GM21529 (cell line): ENCODE results near the gene MRPL33.

Experiments used
- ATAC-seq: cut with Tn5 transposase; IDR thresholded peaks from one replicate; pipeline ENCODE4 v1.9.1; 2021; ENCODE audit not compliant: unreplicated experiment

Gene MRPL33

DNA sequence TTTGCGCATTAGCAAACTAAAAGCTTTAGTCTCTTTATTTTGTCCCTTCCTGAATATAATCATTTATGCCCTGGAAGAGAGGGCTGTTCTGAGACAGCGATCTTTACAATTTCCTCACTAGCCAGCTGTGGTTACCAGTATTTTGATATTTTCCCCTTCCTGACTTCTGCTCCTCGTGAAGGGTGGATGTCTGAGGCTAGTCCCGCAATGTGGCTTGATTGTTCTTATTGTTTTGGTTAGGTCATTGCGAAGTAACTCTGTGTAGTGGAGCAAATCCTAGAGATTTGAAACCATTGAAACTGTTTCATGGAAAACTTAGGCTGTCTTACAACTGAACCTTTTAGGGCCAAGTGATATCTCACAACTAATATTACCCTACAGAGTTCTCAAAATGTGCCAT lies 2.4 kb downstream of the MRPL33 start:
- no peak for ATAC-seq

DNA sequence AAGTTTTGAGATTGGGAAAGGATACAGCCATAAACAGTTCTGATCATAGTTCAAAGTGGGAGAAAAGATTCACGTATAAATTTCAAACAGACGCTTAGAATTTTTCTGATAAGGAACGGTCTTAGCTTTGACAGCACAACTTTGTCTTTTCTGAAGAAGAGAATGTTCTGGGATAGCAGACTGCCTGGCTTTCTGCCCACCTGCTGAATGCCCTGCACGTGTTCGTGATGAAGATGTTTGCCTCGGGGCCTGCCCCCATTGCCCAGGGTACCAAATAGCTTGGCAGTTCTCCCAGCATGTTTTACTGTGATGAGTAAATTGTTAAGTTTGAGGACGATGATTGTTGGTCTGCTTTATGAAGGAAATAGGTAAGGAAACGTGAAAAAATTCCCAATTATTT lies 4.6 kb downstream of the MRPL33 start:
- ATAC-seq = no peak

DNA sequence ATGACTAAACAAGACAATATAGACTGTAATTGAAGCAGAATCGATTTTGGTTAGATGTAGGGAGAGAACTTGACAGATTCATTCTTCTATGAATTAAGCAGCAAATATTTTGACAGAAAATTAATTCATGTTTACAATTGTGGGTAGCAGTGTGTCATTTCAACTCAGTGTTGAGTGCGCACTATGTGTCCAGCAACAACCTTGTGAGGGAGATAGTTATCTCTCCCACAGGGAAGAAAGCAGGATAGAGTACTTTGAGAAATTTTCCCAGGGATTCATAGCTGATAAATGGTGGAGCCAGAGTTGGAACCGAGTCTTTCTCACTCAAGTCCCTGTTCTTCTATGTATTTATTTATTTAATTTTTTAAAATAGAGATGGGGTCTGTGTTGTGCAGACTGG lies 5.2 kb downstream of the MRPL33 start:
- ATAC-seq = no peak

- ATAC-seq = no peak
Observed at GRCh38 chr2:27779417-27780055, 8.0 kb downstream of the MRPL33 start.

- ATAC-seq = no peak
Observed at GRCh38 chr2:27781496-27781895, 10.0 kb downstream of the MRPL33 start.

DNA sequence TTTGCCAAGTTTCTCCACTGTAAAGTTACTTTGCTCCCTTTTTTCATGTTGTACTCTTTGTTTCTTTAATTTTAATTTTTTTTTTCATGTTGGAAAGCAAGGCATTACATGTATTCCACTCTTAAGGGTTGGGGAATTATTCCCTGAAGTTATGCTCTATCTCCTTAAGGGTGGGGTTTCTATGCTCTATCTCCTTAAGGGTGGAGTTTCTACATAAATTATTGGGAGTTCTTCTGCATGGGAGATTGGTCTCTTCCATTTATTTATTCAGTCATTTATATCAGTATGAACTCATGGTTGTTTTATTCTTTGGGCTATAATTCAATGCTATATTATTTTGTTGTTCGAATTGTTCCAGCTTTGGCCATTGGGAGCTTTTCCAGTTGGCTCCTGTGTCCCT lies 11.2 kb downstream of the MRPL33 start:
- ATAC-seq = no peak

DNA sequence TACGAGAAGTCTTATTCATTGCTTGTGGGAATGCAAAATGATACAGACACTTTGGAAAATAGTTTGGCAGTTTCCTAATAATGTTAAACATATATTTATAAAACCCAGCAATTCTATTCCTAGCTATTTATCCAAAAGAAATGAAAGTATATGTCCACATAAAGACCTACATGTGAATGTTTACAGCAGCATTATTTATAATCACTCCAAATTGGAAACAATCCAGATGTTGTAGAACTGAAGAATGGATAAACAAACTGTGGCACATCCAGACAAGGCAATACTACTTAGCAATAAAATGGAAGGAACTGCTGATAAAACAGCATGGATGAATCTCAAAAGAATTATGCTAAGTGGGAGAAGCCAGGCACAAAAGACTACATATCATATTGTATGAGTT lies 19.3 kb downstream of the MRPL33 start:
- no peak for ATAC-seq

- ATAC-seq = no peak
Observed at GRCh38 chr2:27792759-27793158, 21.2 kb downstream of the MRPL33 start.

DNA sequence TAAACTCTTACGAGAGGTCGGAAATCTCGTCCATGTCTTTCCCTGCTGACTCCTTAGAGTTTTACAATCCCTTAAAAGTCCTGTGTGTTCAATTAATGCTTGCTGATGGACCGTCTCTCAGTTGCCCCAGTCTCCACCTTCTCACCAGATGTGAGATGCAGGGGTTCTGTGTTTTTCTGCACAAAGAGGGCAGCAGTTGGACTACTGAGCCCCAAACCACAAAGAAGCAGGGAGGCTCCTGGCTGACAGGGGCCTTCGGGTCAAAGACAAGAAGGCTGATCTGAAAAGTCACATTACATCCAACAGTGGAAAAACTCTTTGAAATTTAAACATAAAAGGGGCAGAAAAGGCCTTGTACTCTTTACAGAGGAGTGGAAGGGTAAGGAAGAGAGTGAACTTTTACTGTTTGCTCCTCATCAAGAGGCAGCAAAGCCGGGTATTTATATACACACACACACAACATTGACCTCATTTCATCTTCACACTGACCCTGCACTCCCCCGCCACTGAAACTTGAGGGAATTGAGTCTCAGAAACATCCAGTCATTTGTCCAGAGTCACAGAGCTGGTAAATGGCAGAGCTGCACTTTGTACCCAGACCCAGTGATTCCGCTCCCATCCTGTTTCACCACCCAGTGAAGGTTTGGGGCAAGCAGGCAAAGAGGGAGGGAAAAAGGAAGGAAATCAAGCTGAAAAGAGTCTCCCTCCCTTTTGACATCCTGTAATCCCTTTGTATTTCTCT lies 23.7 kb downstream of the MRPL33 start:
- no peak for ATAC-seq

- ATAC-seq = no peak
Observed at GRCh38 chr2:27795868-27796277, 24.4 kb downstream of the MRPL33 start.

DNA sequence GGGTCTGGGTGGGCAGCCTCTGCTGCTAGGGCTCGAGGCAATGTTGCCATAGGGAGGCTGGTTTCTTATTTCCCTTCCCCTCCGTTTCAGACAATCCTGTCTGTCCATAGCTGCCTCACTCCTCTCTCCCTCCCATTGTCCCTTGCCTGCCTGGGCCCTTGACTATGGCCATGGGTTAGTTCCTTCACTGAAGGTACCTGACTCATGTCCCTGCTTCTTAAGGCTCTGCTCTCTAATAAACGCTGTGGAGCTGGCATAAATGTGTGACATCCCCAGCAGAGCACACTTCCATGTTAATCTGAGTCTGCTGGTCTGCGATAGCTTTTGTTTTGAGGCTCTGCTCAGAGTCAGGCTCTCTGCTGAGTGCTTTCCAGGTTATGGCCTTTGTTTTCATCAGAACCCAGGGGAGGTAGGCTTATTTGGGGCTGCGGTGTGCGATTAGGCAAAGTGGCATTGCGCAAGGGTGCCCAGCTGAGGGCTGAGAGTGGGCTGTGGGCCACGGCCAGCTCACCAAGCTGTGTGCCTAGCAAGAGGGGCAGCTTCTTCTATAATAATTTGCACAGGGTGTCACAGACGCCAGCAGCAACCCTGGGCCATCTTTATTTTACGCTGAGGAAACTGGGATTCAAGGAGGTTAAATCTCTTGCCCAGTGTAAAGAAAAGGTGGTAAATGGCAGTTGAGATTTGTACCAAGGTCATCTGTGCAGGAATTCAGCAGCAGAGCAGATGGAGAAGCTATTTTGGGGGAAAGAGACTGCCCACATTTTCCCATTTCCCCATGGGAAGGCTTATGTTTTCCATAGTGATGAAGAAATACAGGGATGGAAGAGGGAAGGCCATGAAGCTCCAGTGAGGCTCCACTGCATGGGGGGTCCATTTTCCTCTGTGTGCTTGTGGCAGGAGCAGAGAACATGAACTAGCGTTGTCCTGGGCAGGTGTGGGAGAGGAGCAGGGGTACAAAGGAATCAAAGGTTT lies 25.6 kb downstream of the MRPL33 start:
- ATAC-seq = no peak

- no peak for ATAC-seq
Observed at GRCh38 chr2:27797841-27798240, 26.3 kb downstream of the MRPL33 start.

DNA sequence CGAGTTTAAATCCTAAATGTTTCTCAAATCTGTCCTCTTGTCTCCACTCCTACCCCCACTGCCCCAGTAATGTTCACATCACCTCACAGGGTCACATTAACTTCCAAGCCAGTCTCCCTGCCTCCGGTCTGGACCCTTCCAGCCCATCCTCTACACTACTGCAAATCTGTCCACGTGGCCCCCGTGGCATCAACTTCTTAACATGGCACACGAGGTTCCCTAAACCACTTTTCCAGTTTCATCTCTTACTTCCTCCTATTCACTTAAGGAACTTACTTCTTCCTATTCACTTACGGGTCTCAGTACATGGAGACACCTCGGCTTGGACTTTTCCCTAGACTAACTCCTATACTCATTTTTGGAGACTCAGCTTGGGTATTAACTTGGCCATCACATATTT lies 27.0 kb downstream of the MRPL33 start:
- no peak for ATAC-seq

DNA sequence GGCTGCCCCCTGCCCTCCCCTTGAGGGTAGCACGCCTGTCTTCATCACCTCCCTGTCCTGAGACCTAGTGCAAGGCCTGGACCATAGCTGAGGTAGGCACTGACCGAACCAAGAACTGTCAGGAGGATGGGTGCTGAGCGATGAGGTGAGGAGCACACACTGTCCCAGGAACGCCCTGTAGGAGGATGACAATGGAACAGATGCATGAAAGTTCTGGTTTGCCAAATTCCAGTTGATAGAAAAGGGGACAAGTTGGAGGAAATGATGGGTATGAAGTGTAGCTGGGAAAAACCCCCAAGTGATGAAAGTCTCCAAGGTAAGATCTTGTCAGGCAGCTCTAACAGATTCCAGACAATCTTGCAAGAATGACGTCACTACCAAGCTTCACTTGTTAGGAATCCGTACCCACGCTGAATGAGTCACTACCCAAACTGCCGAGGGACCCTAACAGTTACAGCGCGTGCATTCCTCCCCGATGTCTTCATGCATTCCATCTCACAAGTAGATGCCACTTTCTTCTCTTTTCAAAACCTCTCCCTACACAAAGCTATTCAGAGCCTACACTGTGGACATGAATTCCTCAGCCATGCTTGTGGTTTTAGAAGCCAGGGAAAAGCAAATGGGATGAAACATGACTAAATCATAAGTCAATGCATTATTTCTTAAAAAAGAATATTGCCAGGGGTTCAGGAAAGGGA lies 27.6 kb downstream of the MRPL33 start:
- ATAC-seq = no peak

- ATAC-seq = no peak
Observed at GRCh38 chr2:27799646-27800010, 28.1 kb downstream of the MRPL33 start.

- ATAC-seq = no peak
Observed at GRCh38 chr2:27800856-27801255, 29.3 kb downstream of the MRPL33 start.

DNA sequence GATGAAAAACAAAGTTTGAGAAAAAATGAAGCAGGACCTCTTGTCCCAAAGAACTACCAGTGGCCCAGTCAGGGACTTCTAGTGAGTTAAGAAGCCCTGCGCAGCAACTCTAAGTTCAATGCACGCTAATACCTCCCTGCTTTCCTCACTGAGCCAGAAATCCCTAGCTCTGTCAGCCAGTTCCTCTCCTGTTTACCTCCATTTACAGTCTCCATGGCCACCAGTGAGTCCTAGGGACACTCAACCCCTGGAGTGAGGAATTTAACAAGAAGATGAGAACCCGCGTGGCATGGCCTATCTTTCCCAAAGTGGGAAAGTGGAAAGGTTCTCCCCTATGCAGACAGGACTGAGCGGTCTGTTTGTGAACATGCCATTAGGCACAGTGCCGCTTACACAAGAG lies 31.0 kb downstream of the MRPL33 start:
- no peak for ATAC-seq

DNA sequence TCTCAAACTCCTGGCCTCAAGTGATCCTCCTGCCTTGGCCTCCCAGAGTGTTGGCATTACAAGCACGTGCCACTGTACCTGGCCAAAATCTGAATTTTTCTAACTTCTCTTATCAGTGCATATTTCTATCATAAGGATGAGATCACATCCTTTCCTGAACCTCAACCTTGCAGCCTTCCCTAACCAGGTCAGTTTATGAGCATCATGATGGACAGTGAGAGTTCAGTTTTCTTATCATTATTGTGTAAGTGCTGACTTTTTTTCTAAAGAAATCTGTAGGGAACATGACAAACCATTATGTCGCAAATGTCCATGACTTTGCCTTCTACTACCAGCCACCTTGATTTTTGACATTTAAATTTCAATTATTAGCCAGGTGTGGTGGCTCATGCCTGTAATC lies 31.5 kb downstream of the MRPL33 start:
- ATAC-seq = no peak

DNA sequence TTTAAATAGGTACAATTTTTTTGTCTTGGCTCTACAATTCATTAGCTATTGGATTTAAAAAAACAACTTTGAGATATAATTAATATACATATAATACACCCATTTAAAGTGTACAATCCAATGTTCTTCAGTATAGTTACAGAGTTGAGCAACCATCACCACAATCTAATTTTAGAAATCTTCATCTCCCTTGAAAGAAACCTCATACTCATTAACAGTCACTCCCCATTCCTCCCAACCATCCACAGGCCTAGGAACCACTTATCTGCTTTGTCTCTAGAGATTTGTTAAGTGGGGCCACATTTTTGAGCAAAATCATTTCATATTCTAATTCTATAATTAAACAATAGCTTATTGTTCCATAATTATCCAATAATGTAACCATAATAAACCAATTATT lies 32.6 kb downstream of the MRPL33 start:
- no peak for ATAC-seq

DNA sequence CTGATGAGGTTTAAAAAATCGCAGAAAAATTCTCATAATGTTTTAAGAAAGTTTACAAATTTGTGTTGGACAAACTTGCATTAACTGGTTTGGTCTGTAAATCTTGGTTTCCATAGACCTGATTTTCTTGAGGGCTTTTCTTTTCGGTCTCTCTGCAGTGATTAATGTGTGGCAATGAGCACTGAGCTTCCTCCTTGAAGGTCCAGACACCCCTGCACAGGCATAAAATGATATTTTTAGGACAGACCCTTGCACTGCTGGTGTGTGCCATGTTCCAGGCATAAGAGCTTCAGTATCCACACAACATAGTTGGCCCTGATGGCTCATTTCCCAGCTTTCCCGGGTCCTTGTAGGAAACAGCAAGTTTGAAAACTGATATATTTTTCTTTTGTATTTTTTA lies 33.7 kb downstream of the MRPL33 start:
- ATAC-seq = no peak
